Spleen (tissue), 7 donors: ENCODE data around the gene GPR26.

Experiments
- POLR2A ChIP-seq, 3 donors: fragments of 450-650 bp; IDR thresholded peaks; one replicate each; pipeline ENCODE4 v1.5.1; 2017; ENCODE audit warnings: antibody characterized with exemption in 3 of 3, mild to moderate bottlenecking in 1 of 3
- TF ChIP-seq, protein P1 (sequence below), 11 experiments: fragments of 200-600 bp in 7 of 11; fragments of 450-650 bp in 4 of 11; sonication (generic) in 4 of 11; IDR thresholded peaks in 8 of 11; conservative IDR thresholded peaks in 3 of 11; 1 replicate in 7 of 11; 2 replicates in 4 of 11; pipeline versions ENCODE4 v1.4.0 to v1.8.0; 2016 to 2021; ENCODE audit warnings: antibody characterized with exemption in 11 of 11, inconsistent platforms in 4 of 11, mild to moderate bottlenecking in 1 of 11
- donor health status: DM: no; HTN: no; CAD: no; lungs with moderate emphysema.
- donor health status: DM: no; HTN: no; CAD: no.
- donor health status: DM: no; HTN: no; CAD: no.

- TF ChIP-seq, protein P1, sequence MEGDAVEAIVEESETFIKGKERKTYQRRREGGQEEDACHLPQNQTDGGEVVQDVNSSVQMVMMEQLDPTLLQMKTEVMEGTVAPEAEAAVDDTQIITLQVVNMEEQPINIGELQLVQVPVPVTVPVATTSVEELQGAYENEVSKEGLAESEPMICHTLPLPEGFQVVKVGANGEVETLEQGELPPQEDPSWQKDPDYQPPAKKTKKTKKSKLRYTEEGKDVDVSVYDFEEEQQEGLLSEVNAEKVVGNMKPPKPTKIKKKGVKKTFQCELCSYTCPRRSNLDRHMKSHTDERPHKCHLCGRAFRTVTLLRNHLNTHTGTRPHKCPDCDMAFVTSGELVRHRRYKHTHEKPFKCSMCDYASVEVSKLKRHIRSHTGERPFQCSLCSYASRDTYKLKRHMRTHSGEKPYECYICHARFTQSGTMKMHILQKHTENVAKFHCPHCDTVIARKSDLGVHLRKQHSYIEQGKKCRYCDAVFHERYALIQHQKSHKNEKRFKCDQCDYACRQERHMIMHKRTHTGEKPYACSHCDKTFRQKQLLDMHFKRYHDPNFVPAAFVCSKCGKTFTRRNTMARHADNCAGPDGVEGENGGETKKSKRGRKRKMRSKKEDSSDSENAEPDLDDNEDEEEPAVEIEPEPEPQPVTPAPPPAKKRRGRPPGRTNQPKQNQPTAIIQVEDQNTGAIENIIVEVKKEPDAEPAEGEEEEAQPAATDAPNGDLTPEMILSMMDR (IDR thresholded peaks at IDR 0.05 in 8 of 11, conservative IDR thresholded peaks at IDR 0.05 in 3 of 11) = no peak
- no peak for TF ChIP-seq POLR2A (IDR thresholded peaks at IDR 0.05)
Measured at GRCh38 chr10:123619067-123619855, 46.9 kb upstream of the GPR26 start.
